GDM1 (cell line): ENCODE measurements around the gene ARID2.

Source experiments
- DNase-seq: peaks from one replicate; lab custom pipeline; 2025; lab: John Stamatoyannopoulos, UW

Gene ARID2

DNA sequence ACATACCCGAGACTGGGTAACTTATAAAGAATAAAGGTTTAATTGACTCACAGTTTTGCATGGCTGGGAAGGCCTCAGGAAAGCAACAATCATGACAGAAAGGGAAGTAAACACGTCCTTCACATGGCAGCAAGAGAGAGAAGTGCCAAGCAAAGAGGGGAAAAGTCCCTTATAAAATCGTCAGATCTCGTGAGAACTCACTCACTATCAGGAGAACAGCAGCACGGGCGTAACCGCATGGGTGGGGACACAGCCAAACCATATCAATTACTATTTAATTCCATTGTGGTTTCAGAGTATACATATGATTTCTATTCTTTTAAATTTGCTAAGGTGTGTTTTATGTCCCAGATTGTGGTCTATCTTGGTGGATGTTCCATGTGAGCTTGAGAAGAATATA, 142.9 kb downstream of the ARID2 start:
- no peak for DNase-seq

DNA sequence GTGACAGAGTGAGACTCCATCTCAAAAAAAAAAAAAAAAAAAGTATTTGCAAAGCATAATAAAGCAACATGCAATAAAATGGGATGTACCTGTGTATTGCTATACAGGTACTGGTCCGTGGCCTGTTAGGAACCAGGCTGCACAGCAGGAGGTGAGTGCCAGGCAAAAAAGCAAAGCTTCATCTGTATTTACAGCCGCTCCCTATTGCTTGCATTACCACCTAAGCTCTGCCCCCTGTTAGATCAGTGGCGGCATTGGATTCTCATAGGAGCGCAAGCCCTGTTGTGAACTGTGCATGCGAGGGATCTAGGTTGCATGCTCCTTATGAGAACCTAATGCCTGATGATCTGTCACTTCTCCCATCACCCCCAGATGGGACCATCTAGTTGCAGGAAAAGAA, 147.6 kb downstream of the ARID2 start:
- DNase-seq: no peak

DNA sequence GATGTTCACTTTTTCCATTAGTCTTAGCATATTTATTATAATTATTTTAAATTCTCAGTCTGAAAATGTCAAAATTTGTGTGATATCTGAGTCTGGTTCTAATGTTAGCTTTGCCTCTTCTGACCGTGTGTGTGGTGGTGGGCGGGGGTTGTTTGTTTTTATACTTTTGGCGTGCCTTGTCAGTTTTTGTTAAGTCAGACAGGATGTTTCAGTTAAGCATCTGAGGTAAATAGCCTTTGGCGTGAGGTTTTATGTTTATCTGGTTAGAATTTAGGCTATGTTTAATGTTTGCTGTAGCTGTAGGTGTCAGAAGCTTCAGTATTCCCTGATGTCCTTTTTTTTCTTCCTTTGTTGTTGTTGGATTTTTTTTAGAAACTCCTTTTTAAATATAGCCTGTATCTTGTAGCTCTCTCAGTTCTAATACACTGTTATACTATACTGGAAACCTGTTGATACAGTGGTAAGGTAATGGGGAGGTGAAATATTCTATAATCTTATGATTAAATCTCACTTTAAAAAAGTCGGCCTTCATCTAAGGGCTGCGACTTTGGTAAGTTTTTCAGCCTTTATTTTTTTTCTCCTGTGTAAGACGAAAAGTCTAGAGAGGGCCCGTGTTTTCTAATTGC, 149.2 kb downstream of the ARID2 start:
- DNase-seq: no peak

DNA sequence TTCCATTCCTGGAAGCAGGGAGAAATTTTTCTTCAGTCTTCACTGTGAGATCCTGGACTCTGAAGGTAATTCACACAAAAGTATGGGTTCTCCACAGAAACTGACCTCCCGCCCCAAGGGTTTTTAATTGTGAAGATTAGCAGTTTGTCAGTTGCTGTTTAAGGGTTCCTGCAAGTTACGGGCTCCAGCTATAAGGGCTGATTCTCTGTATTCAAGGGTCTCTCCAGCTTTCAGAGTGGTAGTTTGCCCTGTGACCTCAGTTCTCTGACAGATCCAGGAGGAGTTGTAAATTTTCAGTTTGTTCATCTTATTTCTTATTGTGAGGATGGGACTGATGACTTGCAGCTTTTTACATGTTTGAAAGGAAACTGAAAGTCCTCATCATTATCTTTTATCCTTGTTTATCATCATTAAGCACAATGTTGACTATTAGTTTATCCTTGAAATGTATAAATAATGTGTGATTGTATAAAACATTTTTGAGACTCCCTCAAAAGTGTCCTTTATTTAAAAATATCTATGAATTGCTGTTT, 149.9 kb downstream of the ARID2 start:
- no peak for DNase-seq

DNA sequence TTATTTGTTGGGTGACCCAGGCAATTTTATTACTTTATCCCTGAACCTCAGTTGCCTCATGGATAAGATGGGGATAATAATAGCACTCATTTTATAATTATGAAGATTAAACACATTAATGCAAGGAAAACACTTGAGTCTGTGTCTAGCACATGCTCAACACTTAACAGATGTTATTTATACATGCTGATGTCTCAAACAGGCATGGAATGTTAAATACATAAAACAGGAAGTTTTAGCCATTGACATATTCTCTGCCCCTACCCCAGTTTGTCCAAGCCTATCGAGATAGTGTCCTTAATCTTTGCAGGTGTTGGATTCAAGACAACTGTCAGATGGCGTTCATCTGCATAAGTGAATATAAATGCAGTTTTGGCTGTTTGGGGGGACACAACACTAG, 151.0 kb downstream of the ARID2 start:
- DNase-seq: no peak

DNA sequence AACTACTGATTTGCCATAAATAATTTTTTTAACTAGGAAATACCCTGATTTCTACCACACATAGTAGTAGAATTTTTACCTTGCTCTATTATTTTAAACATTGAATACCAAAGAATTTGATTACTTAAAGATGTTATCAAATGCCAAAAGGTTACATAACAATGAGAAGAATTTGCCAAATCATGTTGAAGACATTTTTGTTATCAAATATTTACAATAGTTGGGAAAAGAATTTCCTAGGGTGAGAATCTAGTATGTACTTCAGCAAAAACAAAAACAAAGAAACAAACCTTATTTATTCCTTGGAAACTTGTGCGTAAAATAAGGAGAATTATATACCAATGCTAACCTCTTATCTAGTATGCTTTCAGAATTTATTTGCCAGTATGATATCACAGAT, 153.7 kb downstream of the ARID2 start:
- no peak for DNase-seq

DNA sequence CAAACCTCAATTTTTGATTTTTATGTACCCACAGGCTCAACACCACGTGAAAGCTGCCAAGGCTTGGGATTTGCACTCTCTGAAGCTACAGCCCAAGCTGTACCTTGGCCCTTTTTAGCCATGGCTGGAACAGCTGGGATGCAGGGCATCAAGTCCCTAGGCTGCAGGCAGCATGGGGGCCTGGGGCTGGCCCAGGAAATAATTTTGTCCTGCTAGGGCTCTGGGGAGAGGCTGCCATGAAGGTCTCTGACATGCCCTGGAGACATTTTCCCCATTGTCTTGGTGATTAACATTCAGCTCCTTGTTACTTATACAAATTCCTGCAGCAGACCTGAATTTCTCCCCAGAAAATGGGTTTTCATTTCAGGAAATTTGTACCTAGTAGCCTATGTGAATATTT, 157.2 kb downstream of the ARID2 start:
- no peak for DNase-seq

DNA sequence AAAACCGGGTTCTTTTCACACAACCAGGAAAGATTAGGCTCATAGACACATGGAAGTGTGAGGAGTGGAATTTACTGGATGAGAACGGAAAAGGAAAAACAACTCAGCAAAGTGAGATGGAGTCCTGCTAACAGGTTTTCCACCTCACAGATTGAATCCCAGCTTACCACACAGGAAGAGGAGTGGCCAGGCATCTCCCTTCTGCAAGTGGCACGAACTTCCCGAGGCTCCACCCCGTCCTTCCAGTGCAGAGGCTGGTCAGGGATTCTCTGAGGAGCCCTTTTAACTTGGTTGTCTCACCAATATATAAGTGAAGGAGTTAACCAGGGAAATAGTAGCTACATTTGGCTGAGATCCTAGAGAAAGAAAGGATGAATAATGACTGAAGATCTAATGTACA, 158.0 kb downstream of the ARID2 start:
- no peak for DNase-seq

DNA sequence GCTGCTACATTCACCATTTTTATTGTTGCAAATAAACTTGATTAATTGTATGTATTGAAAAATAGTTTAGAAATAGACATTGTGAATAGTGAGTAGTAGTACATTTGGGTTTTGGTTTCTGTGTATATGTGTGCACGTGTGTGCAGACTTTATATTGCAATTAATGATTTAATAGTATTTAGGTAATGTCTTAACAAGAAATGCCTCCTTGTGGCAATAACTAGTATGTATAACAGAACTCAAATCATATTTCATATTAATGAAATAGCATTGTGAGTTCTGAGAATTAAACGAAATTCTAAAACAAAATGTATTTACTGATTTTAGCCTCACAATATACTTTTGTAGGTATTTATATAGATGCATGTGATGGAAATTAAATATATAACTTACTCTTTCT, 160.8 kb downstream of the ARID2 start:
- DNase-seq: no peak

DNA sequence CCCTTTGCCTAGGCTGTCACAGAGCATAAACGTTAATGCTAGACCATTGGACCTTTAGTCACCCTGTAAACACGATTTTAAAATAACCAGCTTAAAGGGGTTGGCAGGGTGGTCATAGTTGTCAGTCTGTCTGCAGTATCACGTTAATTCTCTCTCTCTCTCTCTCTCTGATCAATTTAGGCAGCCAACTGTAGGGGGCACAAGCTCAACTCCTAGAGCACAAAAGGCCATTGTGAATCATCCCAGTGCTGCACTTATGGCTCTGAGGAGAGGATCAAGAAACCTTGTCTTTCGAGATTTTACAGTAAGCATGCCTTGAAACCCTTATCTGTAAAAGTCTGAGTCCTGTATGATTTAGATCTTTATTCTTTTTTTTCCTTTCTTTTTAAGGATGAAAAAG, 163.7 kb downstream of the ARID2 start:
- DNase-seq: no peak

DNA sequence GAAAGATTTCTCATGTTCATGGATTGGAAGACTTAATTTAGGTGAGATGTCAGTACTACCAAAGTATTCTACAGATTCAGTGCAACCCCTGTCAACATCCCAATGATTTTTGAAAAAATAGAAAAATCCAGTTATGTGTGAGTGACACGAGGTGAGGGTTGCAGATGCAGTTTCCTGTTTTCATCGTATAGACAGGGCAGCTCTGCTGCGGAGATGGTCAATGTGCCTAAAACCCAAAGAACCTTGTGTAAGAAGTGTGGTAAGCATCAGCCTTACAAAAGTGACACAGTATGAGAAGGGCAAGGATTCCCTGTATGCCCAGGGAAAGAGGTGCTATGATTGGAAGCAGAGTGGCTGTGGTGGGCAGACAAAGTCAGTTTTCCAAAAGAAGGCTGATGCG, 166.5 kb downstream of the ARID2 start:
- DNase-seq: no peak

DNA sequence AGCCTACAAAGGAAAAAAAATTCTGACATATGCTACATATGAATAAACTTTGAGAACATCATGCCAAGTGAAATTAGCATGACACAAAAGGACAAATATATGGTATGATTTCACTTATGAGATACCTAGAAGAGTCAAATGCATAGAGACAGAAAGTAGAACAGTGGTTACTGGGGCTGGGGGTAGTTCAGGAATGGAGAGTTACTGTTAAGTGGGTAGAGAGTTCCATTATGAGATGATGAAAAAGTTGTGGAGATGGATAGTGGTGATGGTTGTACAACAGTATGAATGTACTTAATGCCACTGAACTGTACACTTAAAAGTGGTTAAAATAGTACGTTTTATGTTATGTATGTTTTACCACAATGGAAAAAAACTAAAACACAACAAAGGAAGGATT, 168.6 kb downstream of the ARID2 start:
- no peak for DNase-seq

DNA sequence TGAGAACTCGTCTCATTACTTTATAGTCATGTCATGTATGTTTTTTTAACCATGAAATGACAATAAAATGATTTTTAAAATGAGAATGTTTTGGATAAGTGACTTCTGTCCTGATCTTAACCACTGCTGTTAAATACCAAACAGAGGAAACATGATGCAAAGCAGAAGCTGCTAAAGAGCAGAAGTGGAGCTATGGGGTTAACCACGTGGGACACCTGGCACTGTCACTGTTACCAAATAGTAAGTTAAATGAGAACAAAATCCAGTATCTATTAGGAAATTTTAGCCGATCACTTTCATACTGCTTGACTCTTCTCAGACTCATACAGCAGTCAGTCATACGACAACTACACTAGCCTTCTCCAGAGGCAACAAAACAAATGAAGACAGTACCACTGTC, 178.4 kb downstream of the ARID2 start:
- DNase-seq: no peak

DNA sequence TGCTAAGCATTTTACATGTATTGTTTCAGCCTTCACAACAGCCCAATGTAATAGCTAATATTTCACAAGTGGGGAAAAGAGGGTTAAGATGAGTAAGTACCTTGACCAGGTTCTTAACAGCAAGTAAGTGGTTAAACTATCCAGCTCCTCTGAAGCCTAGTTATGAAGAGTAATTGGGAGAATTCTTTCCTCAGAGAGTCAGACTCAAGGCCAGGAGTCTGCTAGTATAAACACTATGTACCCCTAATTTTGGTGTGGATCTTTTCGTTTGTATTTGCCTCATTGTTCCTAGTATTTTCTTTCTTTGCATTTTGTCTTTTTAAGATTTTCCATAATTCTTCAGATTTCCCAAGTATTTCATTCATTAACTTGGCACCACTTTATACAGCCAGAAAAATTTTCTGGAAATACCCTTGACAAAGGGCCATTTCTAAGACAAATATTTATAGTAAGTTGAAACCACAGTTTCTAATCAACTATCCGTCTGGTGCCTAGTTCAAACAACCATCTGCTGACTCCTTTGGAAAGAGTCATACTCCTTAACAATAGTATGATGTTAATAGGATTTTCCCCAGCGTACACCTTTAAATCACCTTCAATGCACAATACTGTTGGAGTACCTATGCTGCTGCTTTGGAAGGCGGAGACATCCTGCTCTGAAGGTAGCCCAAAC, 179.7 kb downstream of the ARID2 start:
- no peak for DNase-seq

DNA sequence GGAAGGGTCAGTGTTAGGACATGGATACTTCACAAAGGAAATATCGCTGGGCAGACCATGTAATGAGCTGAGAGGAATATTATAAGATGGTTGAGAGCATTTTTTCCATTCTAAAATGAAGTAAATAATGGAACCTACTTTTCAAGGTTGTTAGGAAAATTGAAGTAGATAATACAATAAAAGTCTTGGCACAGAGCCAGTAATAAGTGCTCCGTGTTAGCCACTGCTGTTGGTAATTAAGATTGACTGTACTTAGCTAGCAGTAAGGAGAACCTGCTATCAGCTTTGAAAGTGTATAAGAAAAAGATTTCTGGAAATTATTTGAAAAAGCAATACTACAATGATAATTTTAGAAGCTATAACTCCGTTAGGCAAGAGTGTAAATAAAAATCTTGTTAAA, 183.3 kb downstream of the ARID2 start:
- no peak for DNase-seq

DNA sequence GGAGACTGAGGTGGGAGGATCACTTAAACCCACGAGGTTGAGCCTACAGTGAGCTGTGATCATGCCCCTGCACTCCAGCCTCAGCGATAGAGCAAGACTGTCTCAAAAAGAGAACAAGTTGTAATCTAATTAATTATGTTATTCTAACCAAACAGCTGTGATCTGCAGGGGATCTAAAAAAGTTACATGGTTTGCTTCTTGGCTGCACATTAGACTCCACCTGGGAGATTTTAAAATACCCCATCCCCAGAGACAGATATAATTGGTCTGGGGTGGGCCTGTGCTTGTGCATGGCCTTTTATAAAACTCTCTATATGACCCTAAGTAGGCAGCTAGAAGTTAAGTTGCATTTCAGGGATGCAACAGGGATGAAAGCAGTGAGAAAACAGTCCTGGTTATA, 184.1 kb downstream of the ARID2 start:
- DNase-seq: no peak

DNA sequence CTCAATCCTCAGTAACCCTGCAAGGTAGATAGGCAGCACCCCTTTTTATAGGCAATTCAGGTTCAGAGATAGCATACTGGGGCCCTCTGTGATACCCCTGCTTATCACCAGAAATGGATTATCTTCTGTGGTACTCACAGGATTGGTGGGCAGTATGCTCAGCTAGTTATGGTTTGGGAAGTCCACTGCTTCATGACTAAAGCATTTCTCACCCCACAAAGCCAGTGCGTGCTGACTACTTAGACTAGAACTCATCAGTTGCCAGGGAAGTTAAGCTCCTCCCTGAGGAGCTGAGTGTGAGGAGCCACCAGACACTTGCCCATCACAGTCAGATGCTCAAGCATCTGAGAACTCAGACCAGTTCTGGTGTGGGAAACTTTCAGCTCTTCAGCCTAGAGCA, 184.6 kb downstream of the ARID2 start:
- no peak for DNase-seq

DNA sequence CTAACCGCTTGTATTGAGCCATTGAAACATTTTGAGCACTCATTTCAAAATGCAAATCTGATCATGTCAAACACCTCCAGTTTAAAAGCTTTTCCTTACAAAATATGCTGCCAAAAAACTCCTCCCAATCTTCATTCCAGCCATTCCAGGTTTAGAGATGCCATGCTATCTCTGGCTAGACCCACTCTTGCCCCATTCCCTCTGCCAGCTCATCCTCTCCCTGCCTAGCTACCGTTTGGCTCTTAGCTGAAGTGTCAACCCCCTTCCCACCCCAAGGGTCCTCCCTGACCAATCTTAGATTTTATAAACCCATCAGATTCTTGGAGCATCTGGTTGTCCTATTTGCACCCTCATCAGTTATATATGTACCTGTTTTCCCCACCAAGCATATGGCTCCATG, 185.9 kb downstream of the ARID2 start:
- no peak for DNase-seq

DNA sequence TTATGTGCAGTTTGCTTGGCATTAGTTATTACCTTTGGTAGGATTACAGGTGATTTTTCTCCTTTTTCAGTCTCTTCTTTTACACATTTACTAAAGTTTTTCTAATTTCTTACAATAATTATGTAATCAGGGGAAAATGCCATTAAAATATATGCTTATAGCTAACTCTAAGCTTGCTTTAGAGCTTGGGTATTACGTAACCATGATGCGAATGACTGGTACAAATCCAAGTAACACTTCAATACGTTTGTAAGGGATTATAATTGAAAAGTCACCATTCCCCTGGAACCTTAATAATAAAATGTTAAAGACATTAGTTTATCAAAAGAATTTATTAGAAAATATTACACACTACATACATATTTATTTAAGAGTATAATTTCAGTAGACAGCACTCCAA, 189.3 kb downstream of the ARID2 start:
- DNase-seq: no peak

DNA sequence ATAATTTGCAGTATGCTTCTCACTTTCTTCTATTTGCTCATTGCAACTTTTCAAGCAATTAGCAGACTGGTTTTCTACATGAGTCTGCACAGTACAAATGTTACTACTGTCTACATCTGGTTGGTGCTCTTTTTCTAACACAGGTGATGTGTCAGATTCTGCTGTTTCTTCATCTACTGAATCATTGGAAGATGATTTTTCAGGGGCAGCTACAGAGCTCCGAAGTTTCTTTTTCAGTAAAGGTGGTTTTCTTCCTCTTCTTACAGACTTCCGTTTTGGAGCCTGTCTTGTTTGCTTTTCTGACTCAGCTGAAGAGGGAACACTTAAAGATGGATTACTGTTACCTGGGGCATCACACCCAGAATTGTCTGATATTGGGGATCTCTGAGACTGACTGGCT, 198.8 kb downstream of the ARID2 start:
- DNase-seq: no peak

DNA sequence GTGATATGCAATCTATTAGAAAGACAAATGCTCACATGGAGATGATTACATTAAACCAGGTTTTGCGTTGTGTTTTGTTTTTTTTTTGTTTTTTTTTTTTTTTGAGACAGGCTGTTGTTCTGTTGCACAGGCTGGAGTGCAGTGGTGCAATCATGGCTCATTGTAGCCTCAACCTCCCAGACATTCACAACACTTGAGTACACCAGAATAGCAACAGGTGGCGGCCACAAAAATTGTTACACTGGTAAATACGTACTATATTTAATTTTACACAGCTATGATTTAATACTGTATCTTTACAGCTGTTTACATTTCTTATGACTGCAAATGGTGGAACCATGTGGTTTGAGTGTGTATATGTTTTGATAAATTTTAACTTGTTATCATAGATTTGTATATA, 200.9 kb downstream of the ARID2 start:
- no peak for DNase-seq

DNA sequence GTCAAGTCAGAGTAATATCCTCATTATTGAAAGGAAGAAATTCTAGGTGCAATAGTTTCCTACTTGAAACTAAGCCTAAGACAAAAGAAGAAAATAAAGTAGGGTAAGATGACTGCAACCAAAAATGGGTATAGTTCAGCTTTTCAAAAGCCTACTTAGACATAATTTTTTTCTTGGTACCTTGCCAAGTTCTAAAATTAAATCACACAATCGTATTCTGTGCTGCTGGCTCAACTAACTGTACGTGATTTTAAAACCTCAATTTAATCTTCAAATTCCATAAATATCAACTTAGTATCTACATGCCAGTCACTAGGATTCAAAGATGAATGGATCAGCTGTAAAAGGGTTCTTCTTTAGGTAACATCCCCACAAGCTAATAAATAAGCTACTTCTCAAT, 204.0 kb downstream of the ARID2 start:
- no peak for DNase-seq

DNA sequence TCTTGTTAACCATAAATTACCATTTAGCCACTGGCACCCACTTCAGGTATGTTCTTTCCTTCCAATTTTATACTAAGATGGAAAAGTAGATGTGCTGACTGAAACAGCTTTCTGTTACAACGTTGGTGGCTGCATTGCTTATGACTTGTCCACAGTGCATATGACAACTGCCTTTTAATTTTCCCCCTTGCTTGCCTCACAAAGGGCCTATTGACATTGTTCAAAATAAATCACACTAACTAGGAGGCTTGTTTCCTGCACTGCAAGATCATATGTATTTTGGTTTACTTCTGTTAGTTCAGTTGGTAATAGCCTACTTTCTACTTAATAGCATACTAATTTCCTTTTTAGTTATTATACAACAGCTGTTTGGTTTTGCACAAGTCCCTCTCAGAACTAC, 205.4 kb downstream of the ARID2 start:
- no peak for DNase-seq

DNA sequence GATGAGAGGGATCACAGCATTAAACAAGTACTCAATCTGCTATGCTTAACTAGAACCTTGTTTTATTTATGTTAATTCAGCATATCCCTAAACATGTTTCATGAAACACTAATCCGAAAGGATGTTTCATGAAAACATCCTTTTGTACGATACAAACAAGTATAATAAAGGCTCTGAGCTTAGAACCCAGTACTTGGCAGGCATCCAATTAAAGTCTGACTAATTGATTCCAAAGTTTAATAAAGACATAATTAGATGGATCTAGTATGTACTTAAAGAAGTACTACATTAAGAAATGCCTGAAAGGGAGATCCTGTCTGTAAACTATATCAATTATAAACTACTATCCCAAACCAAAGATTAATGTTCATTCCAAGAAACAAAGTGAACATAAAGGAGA, 209.1 kb downstream of the ARID2 start:
- DNase-seq: no peak
